WTC11 (cell line): ENCODE measurements around the gene SEMA3C. TPM values are rescaled to one million over a fixed set of nuclear protein-coding genes. Genes with fewer than 3 reads are reported as not detected.

Experiments used
- ATAC-seq: fragments of 200-7000 bp; cut with Tn5 transposase; 2 replicates; pipeline ENCODE4 v1.10.0; 2021; ENCODE audit warnings: mild to moderate bottlenecking, moderate library complexity
- CTCF ChIA-PET: fragments of 300-600 bp; sonication (Branson Sonifier 250); formaldehyde crosslinking; loops from one replicate; lab custom pipeline; 2021; ENCODE audit warnings: antibody characterized with exemption; lab: Charles Lee
- POLR2A ChIA-PET: fragments of 350-600 bp; sonication (Branson Sonifier 250); formaldehyde crosslinking; loops from one replicate; lab custom pipeline; 2021; ENCODE audit warnings: antibody characterized with exemption; lab: Charles Lee
- DNase-seq: peaks from one replicate; pipeline ENCODE4 v3.0.0; 2021; ENCODE audit warnings: low spot score
- H3K27ac Mint-ChIP-seq: 2 replicates; pipeline ENCODE4 v1.8.0; 2021; ENCODE audit warnings: mixed read lengths
- H3K27me3 Mint-ChIP-seq: 2 replicates; pipeline ENCODE4 v1.8.0; 2021; ENCODE audit warnings: low read depth, mild to moderate bottlenecking, moderate library complexity, mixed read lengths
- H3K36me3 Mint-ChIP-seq: 2 replicates; pipeline ENCODE4 v1.8.0; 2021; ENCODE audit warnings: mixed read lengths
- H3K4me1 Mint-ChIP-seq: 2 replicates; pipeline ENCODE4 v1.8.0; 2022; ENCODE audit warnings: mixed read lengths
- H3K4me3 Mint-ChIP-seq: 2 replicates; pipeline ENCODE4 v1.8.0; 2021; ENCODE audit warnings: mild to moderate bottlenecking, moderate library complexity, mixed read lengths
- H3K9me3 Mint-ChIP-seq: 2 replicates; pipeline ENCODE4 v1.8.0; 2021; ENCODE audit warnings: mixed read lengths
- CREB1 ChIP-seq: sonication (generic); formaldehyde crosslinking; IDR thresholded peaks from 2 replicates; pipeline ENCODE4 v1.8.0; 2023; ENCODE audit warnings: mild to moderate bottlenecking, missing genetic modification reagents
- CTCF ChIP-seq: fragments of 200-600 bp; IDR thresholded peaks from 2 replicates; pipeline ENCODE4 v1.8.0; 2022; ENCODE audit warnings: antibody characterized with exemption
- GABPB1 ChIP-seq: sonication (generic); formaldehyde crosslinking; IDR thresholded peaks from 2 replicates; pipeline ENCODE4 v1.8.1; 2023; ENCODE audit warnings: mild to moderate bottlenecking, missing genetic modification reagents
- JAZF1 ChIP-seq: fragments of 250-450 bp; sonication (Bioruptor Pico); IDR thresholded peaks from 2 replicates; pipeline ENCODE4 v1.9.0; 2021; ENCODE audit warnings: moderate library complexity, mild to moderate bottlenecking, inconsistent platforms
- NFYB ChIP-seq: sonication (generic); formaldehyde crosslinking; conservative IDR thresholded peaks from 2 replicates; pipeline ENCODE4 v1.8.0; 2022; ENCODE audit warnings: low read depth, missing genetic modification reagents
- NR1H2 ChIP-seq: sonication (generic); formaldehyde crosslinking; IDR thresholded peaks from 2 replicates; pipeline ENCODE4 v1.9.0; 2021; ENCODE audit warnings: mild to moderate bottlenecking, moderate library complexity, missing genetic modification reagents
- OVOL2 ChIP-seq: fragments of 250-450 bp; sonication (Bioruptor Pico); IDR thresholded peaks from 2 replicates; pipeline ENCODE4 v1.9.0; 2021; ENCODE audit warnings: mild to moderate bottlenecking, borderline replicate concordance
- PREB ChIP-seq: sonication (generic); formaldehyde crosslinking; IDR thresholded peaks from 2 replicates; pipeline ENCODE4 v1.8.1; 2022; ENCODE audit warnings: mild to moderate bottlenecking, missing genetic modification reagents, moderate library complexity, borderline replicate concordance
- SOX15 ChIP-seq: fragments of 250-450 bp; sonication (Bioruptor Pico); IDR thresholded peaks from 2 replicates; pipeline ENCODE4 v1.9.0; 2021; ENCODE audit warnings: mild to moderate bottlenecking
- SP1 ChIP-seq: sonication (generic); formaldehyde crosslinking; conservative IDR thresholded peaks from 2 replicates; pipeline ENCODE4 v1.8.1; 2022; ENCODE audit warnings: missing genetic modification reagents
- ZBTB21 ChIP-seq: sonication (generic); formaldehyde crosslinking; IDR thresholded peaks from 2 replicates; pipeline ENCODE4 v1.8.1; 2023; ENCODE audit warnings: mild to moderate bottlenecking, missing genetic modification reagents, borderline replicate concordance
- ZNF396 ChIP-seq: fragments of 250-450 bp; sonication (Bioruptor Pico); IDR thresholded peaks from 2 replicates; pipeline ENCODE4 v1.8.0; 2021; ENCODE audit warnings: mild to moderate bottlenecking, moderate library complexity, borderline replicate concordance
- total RNA-seq: library from RNA; stranded (reverse); gene quantifications from 3 replicates; pipeline ENCODE4 v1.2.3, GENCODE V29; 2021
- TF ChIP-seq, protein P1 (sequence below): sonication (generic); formaldehyde crosslinking; IDR thresholded peaks from 2 replicates; pipeline ENCODE4 v1.8.0; 2023; ENCODE audit warnings: missing genetic modification reagents, mild to moderate bottlenecking, borderline replicate concordance
- TF ChIP-seq, protein P2 (sequence below): fragments of 250-450 bp; sonication (Bioruptor Pico); IDR thresholded peaks from 2 replicates; pipeline ENCODE4 v1.8.0; 2021; ENCODE audit warnings: mild to moderate bottlenecking
- TF ChIP-seq, protein P3 (sequence below): fragments of 250-450 bp; sonication (Bioruptor Pico); IDR thresholded peaks from 2 replicates; pipeline ENCODE4 v1.9.0; 2021; ENCODE audit warnings: mild to moderate bottlenecking

Gene SEMA3C
- total RNA-seq, 1 experiment from 2014 or later = 2.1 TPM

GRCh38 chr7:80781561-80781979 is 137.3 kb downstream of the SEMA3C start (continued):
- TF ChIP-seq, protein P1, sequence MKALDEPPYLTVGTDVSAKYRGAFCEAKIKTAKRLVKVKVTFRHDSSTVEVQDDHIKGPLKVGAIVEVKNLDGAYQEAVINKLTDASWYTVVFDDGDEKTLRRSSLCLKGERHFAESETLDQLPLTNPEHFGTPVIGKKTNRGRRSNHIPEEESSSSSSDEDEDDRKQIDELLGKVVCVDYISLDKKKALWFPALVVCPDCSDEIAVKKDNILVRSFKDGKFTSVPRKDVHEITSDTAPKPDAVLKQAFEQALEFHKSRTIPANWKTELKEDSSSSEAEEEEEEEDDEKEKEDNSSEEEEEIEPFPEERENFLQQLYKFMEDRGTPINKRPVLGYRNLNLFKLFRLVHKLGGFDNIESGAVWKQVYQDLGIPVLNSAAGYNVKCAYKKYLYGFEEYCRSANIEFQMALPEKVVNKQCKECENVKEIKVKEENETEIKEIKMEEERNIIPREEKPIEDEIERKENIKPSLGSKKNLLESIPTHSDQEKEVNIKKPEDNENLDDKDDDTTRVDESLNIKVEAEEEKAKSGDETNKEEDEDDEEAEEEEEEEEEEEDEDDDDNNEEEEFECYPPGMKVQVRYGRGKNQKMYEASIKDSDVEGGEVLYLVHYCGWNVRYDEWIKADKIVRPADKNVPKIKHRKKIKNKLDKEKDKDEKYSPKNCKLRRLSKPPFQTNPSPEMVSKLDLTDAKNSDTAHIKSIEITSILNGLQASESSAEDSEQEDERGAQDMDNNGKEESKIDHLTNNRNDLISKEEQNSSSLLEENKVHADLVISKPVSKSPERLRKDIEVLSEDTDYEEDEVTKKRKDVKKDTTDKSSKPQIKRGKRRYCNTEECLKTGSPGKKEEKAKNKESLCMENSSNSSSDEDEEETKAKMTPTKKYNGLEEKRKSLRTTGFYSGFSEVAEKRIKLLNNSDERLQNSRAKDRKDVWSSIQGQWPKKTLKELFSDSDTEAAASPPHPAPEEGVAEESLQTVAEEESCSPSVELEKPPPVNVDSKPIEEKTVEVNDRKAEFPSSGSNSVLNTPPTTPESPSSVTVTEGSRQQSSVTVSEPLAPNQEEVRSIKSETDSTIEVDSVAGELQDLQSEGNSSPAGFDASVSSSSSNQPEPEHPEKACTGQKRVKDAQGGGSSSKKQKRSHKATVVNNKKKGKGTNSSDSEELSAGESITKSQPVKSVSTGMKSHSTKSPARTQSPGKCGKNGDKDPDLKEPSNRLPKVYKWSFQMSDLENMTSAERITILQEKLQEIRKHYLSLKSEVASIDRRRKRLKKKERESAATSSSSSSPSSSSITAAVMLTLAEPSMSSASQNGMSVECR = no peak
- TF ChIP-seq ZNF396 = no peak

- H3K36me3 Mint-ChIP-seq = no peaks in the 10 kb centered on the region
- H3K4me3 Mint-ChIP-seq = no peak overlapping the region
- H3K9me3 Mint-ChIP-seq = no peaks in the 10 kb centered on the region
- ChIA-PET CTCF (no interaction called here), POLR2A (interaction anchor here (0.5 kb wide), 1 partner anchor 57 kb away, joined by 3 read pairs; no protein-coding TSS in a partner anchor)
- DNase-seq (no peak), ATAC-seq (no peak; the same call in 1 of the 2 replicates)
- H3K27me3 Mint-ChIP-seq = no peaks in the 10 kb centered on the region; the same call in 1 of the 2 replicates
- peaks cover 16% of the 10 kb centered on the region for H3K4me1 Mint-ChIP-seq
- no peak for TF ChIP-seq NR1H2 (CRISPR knock-in tag)
- TF ChIP-seq SOX15 (CRISPR knock-in tag) = no peak
- TF ChIP-seq, protein P2, sequence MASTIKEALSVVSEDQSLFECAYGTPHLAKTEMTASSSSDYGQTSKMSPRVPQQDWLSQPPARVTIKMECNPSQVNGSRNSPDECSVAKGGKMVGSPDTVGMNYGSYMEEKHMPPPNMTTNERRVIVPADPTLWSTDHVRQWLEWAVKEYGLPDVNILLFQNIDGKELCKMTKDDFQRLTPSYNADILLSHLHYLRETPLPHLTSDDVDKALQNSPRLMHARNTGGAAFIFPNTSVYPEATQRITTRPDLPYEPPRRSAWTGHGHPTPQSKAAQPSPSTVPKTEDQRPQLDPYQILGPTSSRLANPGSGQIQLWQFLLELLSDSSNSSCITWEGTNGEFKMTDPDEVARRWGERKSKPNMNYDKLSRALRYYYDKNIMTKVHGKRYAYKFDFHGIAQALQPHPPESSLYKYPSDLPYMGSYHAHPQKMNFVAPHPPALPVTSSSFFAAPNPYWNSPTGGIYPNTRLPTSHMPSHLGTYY (CRISPR knock-in tag) = no peak
- TF ChIP-seq, protein P1 = no peak
- no peak for TF ChIP-seq SP1 (CRISPR knock-in tag)
- TF ChIP-seq NFYB (CRISPR knock-in tag) = no peak
- no peak for TF ChIP-seq JAZF1
- TF ChIP-seq OVOL2 (CRISPR knock-in tag) = no peak
- no peak for TF ChIP-seq CTCF
- no peak for TF ChIP-seq PREB (CRISPR knock-in tag)
- TF ChIP-seq ZBTB21 (CRISPR knock-in tag) = no peak
- no peak for TF ChIP-seq GABPB1 (CRISPR knock-in tag)
- TF ChIP-seq, protein P3, sequence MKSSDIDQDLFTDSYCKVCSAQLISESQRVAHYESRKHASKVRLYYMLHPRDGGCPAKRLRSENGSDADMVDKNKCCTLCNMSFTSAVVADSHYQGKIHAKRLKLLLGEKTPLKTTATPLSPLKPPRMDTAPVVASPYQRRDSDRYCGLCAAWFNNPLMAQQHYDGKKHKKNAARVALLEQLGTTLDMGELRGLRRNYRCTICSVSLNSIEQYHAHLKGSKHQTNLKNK = no peak
- TF ChIP-seq CREB1 (CRISPR knock-in tag) = no peak
- no peak overlapping the region for H3K27ac Mint-ChIP-seq
Observed at GRCh38 chr7:80781146-80781545, 137.7 kb downstream of the SEMA3C start.
